HUES48 (cell line): Measurements from ENCODE around the gene NUF2.

Experiments used
- H3K27ac ChIP-seq: one replicate; pipeline ENCODE4 v1.7.0; 2013; ENCODE audit warnings: low read depth, low read length, inconsistent platforms
- H3K27me3 ChIP-seq: 2 replicates; pipeline ENCODE4 v1.6.1; 2013; ENCODE audit warnings: mild to moderate bottlenecking, low read length; ENCODE audit not compliant: control insufficient read depth, insufficient read depth
- H3K36me3 ChIP-seq: 2 replicates; pipeline ENCODE4 v1.6.1; 2013; ENCODE audit warnings: low read length; ENCODE audit not compliant: control insufficient read depth, insufficient read depth
- H3K4me1 ChIP-seq: 2 replicates; pipeline ENCODE4 v1.6.1; 2013; ENCODE audit warnings: mild to moderate bottlenecking, low read length; ENCODE audit not compliant: control insufficient read depth, insufficient read depth
- H3K4me3 ChIP-seq: 2 replicates; pipeline ENCODE4 v1.5.1; 2013; ENCODE audit warnings: mild to moderate bottlenecking, low read depth, low read length
- H3K9ac ChIP-seq: 2 replicates; pipeline ENCODE4 v1.6.1; 2013; ENCODE audit warnings: mild to moderate bottlenecking, low read depth, low read length, moderate library complexity
- H3K9me3 ChIP-seq: 2 replicates; pipeline ENCODE4 v1.6.1; 2013; ENCODE audit warnings: low read length; ENCODE audit not compliant: control insufficient read depth, insufficient read depth

The NUF2 gene

GRCh38 chr1:163372576-163372975 is 50.8 kb downstream of the NUF2 start:
- H3K27me3 ChIP-seq = no peaks in the 10 kb centered on the region

GRCh38 chr1:163378554-163378953 is 56.8 kb downstream of the NUF2 start:
- Histone ChIP-seq H3K4me1 (no peaks in the 10 kb centered on the region), H3K9me3 (no peaks in the 10 kb centered on the region), H3K4me3 (no peak overlapping the region), H3K9ac (no peak overlapping the region), H3K27me3 (no peaks in the 10 kb centered on the region), H3K27ac (no peak overlapping the region), H3K36me3 (no peaks in the 10 kb centered on the region)

More at GRCh38 chr1:163372576-163372975, 50.8 kb downstream of the NUF2 start:
- H3K9ac ChIP-seq = no peak overlapping the region
- no peaks in the 10 kb centered on the region for H3K9me3 ChIP-seq
- no peak overlapping the region for H3K27ac ChIP-seq
- H3K36me3 ChIP-seq = no peaks in the 10 kb centered on the region
- H3K4me3 ChIP-seq = no peak overlapping the region
- peaks cover 13% of the 10 kb centered on the region; the same call in 1 of the 2 replicates for H3K4me1 ChIP-seq

- no peaks in the 10 kb centered on the region for H3K27me3 ChIP-seq
- H3K36me3 ChIP-seq = no peaks in the 10 kb centered on the region
- no peak overlapping the region for H3K27ac ChIP-seq
- no peak overlapping the region for H3K4me3 ChIP-seq
- no peaks in the 10 kb centered on the region for H3K9me3 ChIP-seq
- no peaks in the 10 kb centered on the region for H3K4me1 ChIP-seq
- no peak overlapping the region for H3K9ac ChIP-seq
These were observed 58.0 kb downstream of the NUF2 start for GRCh38 chr1:163379801-163380200.

- no peaks in the 10 kb centered on the region for H3K9me3 ChIP-seq
- no peak overlapping the region for H3K4me3 ChIP-seq
- H3K36me3 ChIP-seq = no peaks in the 10 kb centered on the region
- H3K4me1 ChIP-seq = no peaks in the 10 kb centered on the region
- H3K27me3 ChIP-seq = no peaks in the 10 kb centered on the region
- no peak overlapping the region for H3K9ac ChIP-seq
- H3K27ac ChIP-seq = no peak overlapping the region
These were observed 59.9 kb downstream of the NUF2 start for GRCh38 chr1:163381487-163382184.

- no peak overlapping the region for H3K27ac ChIP-seq
- H3K36me3 ChIP-seq = no peaks in the 10 kb centered on the region
- H3K4me1 ChIP-seq = no peaks in the 10 kb centered on the region
- no peaks in the 10 kb centered on the region for H3K9me3 ChIP-seq
- no peak overlapping the region for H3K4me3 ChIP-seq
- no peak overlapping the region for H3K9ac ChIP-seq
- H3K27me3 ChIP-seq = no peaks in the 10 kb centered on the region
These were observed 60.6 kb downstream of the NUF2 start for GRCh38 chr1:163382395-163382794.

- Histone ChIP-seq H3K4me1 (no peaks in the 10 kb centered on the region), H3K27ac (no peak overlapping the region), H3K4me3 (no peak overlapping the region), H3K36me3 (no peaks in the 10 kb centered on the region), H3K9me3 (no peaks in the 10 kb centered on the region), H3K9ac (no peak overlapping the region), H3K27me3 (no peaks in the 10 kb centered on the region)
These were observed 65.4 kb downstream of the NUF2 start for GRCh38 chr1:163387146-163387545.

- no peaks in the 10 kb centered on the region for H3K36me3 ChIP-seq
- H3K27ac ChIP-seq = no peak overlapping the region
- no peaks in the 10 kb centered on the region for H3K4me1 ChIP-seq
- no peaks in the 10 kb centered on the region for H3K27me3 ChIP-seq
- no peaks in the 10 kb centered on the region for H3K9me3 ChIP-seq
- no peak overlapping the region for H3K4me3 ChIP-seq
- no peak overlapping the region for H3K9ac ChIP-seq
These were observed 67.2 kb downstream of the NUF2 start for GRCh38 chr1:163388970-163389369.

- Histone ChIP-seq H3K27me3 (peaks cover 7% of the 10 kb centered on the region), H3K9ac (no peak overlapping the region), H3K9me3 (no peaks in the 10 kb centered on the region), H3K4me3 (no peak overlapping the region), H3K36me3 (no peaks in the 10 kb centered on the region), H3K27ac (no peak overlapping the region), H3K4me1 (peaks cover 40% of the 10 kb centered on the region)
These were observed 74.0 kb downstream of the NUF2 start for GRCh38 chr1:163395790-163396189.

GRCh38 chr1:163397451-163398200 is 75.9 kb downstream of the NUF2 start:
- no peaks in the 10 kb centered on the region for H3K9me3 ChIP-seq
- peaks cover 7% of the 10 kb centered on the region for H3K27me3 ChIP-seq
- no peaks in the 10 kb centered on the region for H3K36me3 ChIP-seq
- H3K4me3 ChIP-seq = no peak overlapping the region
- peaks cover 47% of the 10 kb centered on the region for H3K4me1 ChIP-seq
- H3K27ac ChIP-seq = no peak overlapping the region
- H3K9ac ChIP-seq = no peak overlapping the region

GRCh38 chr1:163399001-163399400 is 77.2 kb downstream of the NUF2 start:
- H3K36me3 ChIP-seq = no peaks in the 10 kb centered on the region
- peaks cover 7% of the 10 kb centered on the region for H3K27me3 ChIP-seq
- H3K27ac ChIP-seq = peak overlapping the region; percentile 89
- no peak overlapping the region; the same call in 1 of the 2 replicates for H3K9ac ChIP-seq
- H3K4me3 ChIP-seq = no peak overlapping the region; the same call in 1 of the 2 replicates
- H3K4me1 ChIP-seq = peaks cover 47% of the 10 kb centered on the region
- H3K9me3 ChIP-seq = no peaks in the 10 kb centered on the region

- Histone ChIP-seq H3K27me3 (peaks cover 7% of the 10 kb centered on the region), H3K9me3 (no peaks in the 10 kb centered on the region), H3K9ac (peak overlapping the region; percentile 33; the same call in 1 of the 2 replicates), H3K4me1 (peaks cover 55% of the 10 kb centered on the region), H3K27ac (peak overlapping the region; percentile 89), H3K36me3 (no peaks in the 10 kb centered on the region), H3K4me3 (peak overlapping the region; percentile 20)
These were observed 78.3 kb downstream of the NUF2 start for GRCh38 chr1:163399976-163400601.
